HG03097 (cell line): ENCODE results near the gene HS3ST3A1.
"Not testable (repeated sequence)": the region's sequence is repeated elsewhere in the genome, so short reads cannot be mapped to it uniquely, and the experiment has no call there.

Experiments
- ATAC-seq: cut with Tn5 transposase; IDR thresholded peaks from one replicate; pipeline ENCODE4 v1.9.1; 2021; ENCODE audit not compliant: unreplicated experiment, low FRiP score

Gene HS3ST3A1

DNA sequence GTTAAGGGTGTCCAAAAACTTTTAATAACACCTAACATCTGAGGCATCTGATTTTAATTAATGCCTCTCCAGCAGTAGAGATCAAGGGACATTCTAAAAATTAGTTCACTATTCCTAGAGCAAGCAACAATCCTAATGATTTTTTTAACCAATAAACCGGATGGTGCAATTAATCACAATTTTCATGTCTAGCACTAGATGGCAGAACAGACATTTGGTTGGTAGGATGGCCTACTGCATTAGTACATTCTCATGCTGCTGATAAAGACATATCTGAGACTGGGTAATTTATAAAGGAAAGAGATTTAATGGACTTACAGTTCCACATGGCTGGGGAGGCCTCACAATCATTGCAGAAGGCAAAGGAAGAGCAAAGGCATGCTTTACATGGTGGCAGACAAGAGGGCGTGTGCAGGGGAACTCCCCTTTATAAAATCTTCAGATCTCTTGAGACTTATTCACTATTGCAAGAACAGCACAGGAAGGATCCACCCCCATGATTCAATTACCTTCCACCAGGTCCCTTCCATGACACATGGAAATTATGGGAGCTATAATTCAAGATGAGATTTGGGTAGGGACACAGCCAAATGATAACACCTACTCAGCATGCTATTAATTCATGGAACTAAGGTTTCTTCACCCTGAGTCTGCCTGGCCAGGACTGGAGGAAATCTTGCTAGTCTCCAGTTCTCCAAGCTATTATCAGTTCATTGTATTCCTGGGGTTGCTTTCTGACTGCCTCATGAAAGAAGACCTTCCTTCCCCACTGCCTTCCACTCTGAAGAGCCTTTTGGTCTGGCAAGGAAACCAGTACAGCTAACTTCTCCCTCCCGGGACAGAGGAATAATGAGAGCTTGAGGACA, 24.8 kb downstream of the HS3ST3A1 start:
- no peak for ATAC-seq

DNA sequence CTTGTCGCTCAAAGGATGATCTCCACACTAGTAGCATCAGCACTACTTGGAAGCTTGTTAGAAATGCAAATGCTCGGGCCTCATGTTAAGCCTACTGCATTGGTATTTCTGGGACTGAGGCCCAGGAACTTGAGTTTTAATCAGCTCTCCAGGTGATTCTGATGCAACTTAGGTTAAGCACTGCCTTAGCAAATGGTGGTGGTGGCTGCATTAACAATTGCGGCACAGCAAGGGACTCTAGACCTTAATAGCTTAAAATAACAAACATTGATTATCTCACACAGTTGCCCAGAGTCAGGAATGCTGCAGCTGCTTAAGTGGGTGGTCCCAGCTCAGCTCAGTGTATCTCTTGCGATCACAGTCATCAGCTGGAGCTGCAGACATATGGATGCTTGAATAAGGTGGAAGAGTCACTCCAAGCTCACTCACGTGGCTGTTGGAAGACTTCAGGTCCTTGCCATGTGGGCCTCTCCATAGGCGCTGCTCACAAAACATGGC, 25.8 kb downstream of the HS3ST3A1 start:
- no peak for ATAC-seq

DNA sequence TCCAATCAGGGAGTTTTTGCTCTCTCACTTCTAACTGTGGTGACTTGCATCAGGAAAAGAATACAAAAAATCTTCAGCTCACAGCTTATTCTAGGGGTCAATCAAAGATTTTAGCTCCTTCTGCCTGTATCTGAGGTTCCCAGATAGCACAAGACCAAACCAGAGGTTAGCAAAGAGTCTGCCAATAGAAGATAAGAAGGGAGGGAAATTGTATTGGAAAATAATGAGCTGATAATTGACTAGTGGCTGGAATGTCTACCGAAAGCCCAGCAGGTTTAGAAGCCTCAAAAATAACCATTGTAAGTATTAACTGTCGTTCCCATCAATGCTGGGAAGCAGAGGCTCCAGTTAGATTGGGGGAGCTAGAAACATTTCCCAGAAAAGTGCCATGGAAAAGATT, 26.3 kb downstream of the HS3ST3A1 start:
- no peak for ATAC-seq

DNA sequence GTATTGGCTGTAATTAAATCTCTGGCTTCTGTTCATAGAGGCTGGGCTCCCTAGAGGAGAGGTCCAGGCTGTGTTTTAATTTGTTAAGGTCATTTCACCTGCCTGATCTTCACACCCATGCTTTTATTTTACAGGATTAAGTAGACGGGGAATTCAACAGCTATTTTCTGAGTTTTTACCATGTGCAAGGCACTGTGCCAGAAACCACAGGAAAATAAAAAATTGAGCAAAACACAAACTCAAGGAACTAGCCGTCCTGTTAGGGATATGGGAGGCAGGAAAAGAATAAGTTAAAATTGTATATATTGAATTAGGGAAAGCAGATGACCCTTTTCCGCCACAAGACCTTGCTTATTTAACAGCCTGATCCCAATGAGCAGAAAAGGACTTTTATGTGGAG, 29.1 kb downstream of the HS3ST3A1 start:
- ATAC-seq = no peak

DNA sequence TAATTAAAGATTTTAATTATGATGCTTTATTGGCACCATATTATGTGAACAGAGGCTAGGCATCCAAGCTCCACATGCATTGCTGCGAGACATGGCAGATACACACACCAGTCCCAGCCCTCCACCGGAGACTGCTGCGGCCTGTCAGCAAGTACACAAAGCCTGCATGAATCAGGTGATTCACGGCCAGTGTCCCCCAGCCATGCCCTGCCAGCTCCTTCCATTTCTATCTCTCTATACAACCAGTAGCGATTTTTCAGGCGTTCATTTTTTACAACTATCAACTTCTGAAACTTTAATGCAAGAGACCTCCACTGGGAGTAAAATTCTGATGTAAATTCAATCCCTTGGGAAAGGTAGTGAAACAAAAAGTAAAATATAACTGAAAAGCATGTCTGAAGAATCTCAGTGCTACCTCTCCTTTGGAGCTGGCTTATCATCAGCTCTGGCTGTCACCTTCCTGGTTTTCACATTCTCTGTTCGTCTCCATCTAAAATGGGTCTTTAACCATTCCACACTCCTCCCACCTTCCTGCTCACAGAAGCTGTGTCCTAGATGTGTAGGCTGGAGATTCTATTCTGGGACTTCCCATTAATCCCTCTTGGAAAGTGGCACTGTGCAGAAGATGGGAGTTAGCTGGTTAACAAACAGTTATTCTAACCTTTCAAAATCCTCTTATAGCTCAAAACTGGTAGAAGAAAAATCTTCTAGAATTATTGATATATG, 32.2 kb downstream of the HS3ST3A1 start:
- ATAC-seq = no peak

DNA sequence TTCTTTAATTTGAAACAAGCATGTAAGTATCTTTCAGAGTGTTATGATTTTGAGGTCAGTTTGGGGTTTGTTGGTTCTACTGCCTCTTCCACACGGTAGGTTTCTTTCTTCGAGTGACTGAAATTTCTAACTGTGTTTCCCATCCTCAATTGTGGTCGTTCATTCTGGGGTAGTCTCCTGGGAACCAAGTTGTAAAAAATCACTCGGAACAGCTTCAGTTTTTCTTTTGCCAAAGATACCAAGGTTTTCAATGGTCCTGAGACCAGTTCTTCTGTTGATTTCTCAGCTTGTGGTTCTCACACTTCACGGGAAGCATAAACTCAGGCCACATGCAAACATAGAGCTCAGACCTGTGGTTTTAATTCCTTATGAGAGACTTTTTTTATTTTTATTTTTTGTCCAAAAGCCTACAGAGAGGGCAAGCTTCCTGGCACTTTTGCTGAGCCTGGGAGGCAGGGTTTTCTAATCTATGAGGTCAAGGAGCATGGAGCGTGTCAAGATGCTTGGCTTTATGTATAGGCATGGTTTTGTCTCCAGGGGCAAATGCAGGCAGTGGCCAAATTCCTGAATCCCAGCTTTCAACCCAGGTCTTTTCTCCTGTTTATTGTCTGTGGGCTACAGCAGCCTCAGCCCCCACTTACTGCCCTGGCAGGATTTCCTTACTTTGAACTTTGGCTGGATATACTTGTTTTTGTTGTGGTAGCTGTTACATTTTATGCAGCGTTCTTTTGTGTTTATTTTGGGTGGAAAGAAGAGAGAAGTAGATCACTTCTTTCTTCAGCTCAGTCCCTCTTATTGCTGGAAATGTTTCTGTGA, 32.9 kb downstream of the HS3ST3A1 start:
- no peak for ATAC-seq

DNA sequence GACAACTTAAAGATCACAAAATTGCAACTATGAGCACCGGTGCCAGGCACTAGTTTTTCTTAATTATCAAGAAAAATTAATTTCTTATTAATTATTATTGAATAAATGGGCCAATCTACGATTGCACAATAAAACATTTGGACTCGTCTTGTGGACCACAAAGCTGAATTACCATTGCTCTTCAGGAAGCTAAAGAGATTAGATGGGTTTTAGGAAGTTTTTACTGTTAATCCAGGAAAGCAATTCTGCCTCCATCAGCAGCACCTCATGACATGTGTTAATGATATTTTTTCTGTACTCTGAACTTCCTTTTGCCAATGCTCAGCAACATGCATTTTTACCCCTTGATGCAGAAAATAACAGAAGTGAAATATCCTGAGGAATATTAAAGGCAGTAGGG, 37.9 kb downstream of the HS3ST3A1 start:
- no peak for ATAC-seq

DNA sequence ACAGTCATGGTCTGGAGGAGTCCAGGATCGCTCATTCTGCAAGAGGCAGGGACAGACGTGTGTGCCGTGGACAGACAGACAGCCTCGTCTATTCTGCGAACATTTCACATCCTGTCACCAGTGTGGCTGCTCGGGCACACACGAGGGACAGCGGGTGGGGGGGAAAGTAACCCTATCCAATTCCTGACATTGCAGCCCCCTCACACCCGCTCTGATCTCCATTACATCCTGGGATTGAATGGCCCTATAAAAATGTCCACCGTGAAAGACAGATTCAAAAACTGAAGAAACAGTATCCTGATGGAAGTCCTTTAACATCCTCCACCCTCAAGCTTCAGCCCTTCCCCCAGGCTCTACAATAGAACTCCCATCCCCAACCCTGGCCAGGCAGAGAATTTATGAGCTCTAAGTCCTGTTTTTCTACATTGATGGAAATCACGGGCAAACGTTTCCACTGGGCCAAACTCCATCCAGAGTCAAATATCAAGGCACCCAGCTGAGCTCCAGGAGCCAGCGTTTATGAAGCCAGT, 39.4 kb downstream of the HS3ST3A1 start:
- no peak for ATAC-seq

DNA sequence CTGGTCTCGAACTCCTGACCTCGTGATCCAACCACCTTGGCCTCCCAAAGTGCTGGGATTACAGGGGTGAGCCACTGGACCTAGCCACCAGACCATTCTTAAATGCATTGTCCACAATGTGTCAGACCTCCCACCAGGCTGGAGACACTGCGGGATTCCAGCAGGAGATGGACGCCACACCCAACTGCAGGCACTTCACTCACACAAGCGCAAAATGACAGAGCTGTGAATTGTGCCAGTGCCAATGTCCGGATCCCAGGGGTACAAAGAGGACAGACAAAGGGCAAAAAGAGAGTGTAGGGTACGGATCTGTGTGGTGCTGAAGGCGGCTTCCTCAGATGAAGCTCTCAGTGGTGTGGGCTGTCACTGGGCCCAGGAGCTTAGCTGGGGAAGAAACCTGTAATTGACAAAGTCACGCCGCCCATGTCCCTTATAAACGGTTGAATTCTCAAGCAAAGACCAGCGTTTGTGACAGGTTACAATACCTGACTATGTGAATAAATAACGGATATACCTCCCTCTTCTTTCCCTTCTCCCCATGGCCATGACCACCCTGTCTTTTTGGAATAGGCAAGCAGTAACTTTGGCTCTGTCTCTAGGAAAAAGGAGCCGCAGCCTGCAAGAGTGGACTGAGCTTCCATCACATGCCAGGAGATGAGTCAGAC, 40.0 kb downstream of the HS3ST3A1 start:
- ATAC-seq = no peak

DNA sequence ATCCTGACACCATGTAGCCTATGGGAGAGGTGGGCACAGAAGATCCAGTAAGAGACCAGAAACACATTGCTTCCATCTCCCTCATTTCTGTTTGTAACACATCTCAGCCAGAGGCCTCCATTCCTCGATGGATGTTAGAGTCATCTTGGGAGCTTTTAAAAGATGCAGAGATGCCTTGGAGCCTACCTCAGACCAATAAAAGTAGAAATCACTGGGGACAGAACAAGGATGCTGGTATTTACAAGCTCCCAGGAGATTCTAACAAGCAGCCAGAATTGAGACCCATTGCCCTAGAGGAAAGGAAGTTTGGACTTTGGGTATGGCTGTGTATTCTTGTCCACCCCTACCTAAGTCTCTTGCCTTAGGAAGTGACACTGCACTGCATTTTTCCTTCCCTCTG, 40.8 kb downstream of the HS3ST3A1 start:
- no peak for ATAC-seq

DNA sequence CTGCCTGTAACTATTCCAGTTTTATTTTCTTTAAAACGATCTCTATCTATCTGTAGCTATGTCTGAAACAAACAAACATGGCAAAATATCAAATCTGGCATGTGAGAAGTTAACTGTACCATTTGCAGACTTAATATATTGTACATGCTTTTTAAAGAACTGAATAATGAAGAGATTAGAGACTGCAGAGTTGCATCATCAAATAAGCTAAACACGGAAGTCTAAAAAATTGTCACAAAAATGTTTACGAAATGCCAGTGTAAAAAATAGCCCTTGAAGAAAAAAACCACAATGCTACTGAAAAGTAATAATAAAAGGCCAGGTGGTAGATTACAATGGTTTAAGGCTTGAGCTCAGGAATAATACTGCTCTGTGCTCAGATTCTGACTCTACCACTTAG, 43.1 kb downstream of the HS3ST3A1 start:
- no peak for ATAC-seq

DNA sequence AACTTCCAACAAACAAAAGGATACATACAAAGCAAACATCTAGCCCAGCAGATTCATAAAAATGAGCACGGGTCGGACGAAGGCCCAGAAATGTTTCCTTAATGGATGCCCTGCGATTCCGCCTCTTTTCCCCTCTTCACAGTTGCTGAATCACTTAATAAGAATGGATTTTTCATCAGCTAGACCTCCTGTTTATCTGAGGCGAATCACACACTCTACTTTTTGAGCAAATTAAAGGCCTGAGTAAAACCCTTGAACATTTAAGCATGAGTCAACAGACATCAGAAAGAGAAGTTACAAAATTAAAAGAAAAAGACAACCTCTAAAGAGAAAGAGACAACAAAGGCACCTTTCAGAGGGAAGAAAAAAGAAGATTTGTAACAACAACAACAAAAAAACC, 44.7 kb downstream of the HS3ST3A1 start:
- ATAC-seq = no peak

DNA sequence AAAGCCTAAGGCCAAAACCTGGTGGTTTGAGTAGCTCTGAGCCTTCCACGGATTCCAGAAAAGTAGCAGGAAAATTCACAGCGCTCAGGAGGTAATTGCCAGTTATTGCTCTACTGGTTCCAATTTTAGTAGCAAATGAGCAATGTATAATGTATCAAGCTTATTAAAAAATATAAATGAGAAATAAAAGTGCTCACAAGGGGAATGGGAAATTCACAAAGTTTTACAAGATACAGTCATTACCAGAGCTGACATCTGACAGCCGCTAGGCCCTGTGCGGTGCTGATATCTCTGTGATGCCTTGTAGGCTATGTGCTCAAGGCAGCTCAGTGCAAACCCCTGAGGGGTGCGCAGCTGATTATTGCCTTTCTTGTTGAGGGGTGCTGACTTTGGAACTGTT, 47.5 kb downstream of the HS3ST3A1 start:
- ATAC-seq = no peak

DNA sequence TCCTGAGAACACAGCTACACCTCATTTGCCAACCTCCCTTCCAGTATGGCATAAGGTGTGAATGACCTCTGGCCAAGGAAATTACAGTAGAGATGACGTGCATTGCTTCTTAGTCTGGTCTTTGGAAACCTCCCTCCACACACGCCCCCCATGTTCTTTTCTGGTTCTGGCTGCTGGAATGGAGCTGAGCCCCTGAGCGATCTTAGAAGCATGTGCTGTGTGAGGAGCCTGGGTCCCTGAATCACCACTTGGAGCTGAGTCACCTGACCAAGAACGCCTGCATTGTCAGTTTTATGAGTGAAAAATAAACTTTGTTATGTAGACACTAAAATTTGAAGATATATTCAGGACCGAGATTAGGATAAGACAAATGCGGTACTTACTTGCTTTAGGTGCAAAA, 51.4 kb downstream of the HS3ST3A1 start:
- ATAC-seq = no peak

DNA sequence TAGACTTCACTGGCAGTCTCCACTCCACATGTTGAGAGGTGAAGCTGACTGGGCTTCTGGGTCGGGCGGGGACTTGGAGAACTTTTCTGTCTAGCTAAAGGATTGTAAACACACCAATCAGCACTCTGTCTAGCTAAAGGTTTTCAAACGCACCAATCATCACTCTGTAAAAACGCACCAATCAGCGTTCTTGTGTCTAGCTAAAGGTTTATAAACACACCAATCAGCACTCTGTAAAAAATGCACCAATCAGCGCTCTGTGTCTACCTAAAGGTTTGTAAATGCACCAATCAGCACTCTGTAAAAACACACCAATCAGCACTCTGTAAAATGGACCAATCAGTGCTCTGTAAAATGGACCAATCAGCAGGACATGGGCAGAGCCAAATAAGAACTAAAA, 53.2 kb downstream of the HS3ST3A1 start:
- not testable (repeated sequence) for ATAC-seq

DNA sequence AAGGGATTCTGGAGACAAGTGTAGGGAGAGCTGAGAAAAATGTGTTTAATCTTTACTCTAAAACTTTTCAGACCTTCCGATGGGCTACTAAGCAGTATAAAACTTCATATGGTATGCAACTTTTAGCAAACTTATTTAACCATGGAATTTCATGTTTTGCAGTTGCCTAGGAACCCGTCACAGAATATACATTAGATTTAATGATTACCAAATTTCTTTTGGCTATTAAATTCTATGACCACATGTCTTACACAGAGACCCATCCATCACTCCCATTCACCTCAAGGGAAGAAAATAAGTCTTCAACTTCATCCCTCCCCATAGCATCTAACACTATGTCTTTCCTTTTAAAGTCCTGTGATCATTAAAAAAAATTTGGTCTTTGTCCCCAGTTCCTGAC, 54.9 kb downstream of the HS3ST3A1 start:
- ATAC-seq = no peak

DNA sequence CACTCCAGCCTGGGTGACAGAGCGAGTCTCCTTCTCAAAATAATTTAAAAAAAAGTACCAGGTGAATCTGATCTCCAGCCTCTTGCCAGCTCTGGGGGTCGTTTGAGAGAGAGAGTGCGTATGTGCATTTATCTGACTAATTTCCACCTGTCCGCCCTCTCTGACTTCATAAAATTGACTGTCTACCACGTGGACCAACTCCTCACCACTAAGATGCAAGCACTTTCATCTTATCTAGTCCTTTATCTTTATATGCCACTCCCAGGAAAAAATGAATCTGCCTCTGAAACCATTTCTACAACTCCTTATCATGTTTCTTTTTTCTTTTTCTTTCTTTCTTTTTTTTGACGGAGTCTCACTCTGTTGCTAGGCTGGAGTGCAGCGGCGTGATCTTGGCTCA, 55.8 kb downstream of the HS3ST3A1 start:
- ATAC-seq = no peak

DNA sequence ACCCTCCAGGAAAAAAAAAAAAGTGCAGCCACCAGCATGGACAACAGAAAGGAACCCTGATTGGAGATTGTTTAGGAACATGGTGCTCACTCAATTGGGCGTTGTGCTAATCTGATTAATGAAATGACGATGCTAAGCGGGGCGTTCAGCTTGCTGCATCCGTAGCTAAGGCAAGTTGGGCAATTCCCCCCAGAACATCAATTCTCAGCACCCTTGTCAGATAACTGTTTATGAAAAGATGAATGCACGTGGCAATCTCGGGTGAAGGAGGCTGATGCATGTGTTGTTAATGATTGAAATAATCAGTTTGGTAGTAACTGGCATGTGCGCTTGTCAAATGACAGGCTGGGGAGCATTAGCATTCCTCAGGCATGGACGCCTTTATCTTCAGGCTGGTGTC, 57.0 kb downstream of the HS3ST3A1 start:
- ATAC-seq = no peak

DNA sequence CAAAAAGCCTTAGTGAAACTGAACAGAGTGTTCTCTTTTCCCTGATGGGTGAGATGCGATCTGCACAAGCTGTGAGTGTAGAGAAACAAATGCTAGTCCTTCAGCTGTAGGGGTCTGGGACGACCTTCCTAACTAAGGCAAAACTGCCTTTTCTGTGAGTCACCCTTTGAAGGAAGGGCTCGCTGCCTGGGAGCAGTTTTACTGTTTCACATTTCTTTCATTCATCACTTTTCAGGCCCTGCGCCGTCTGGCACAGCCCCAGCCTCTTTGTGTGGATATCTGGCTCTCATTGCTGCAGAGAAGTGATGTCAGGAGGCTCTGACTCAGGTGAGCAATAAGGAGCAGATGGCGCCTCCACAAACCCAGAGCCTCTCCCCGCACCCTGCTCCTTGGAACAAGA, 57.4 kb downstream of the HS3ST3A1 start:
- ATAC-seq = no peak

DNA sequence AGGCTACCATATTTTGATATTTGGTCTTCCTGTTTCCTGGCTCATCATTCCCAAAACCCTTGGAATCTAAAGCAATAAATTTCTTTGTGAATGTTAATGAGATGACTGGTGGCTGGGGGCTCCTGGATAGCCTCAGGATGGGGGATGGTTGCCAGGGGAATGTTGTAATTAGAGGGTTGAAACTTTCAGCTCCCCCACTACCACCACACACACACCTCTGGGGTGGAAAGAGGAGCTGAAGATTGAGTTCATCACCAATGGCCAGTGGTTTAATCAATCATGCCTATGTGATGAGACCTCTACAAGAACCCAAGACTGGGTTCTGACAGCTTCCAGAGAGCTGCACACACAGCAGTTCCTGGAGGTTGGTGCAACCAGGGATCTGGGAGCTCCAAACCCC, 59.1 kb downstream of the HS3ST3A1 start:
- no peak for ATAC-seq
